GM19397 (cell line): ENCODE data around the gene AEBP2.

Source experiments
- ATAC-seq: cut with Tn5 transposase; IDR thresholded peaks from one replicate; pipeline ENCODE4 v1.9.1; 2021; ENCODE audit warnings: mild to moderate bottlenecking, moderate library complexity; ENCODE audit not compliant: unreplicated experiment

The AEBP2 gene

GRCh38 chr12:19496219-19496878 lies 57.1 kb downstream of the AEBP2 start:
- ATAC-seq, result no peak

DNA sequence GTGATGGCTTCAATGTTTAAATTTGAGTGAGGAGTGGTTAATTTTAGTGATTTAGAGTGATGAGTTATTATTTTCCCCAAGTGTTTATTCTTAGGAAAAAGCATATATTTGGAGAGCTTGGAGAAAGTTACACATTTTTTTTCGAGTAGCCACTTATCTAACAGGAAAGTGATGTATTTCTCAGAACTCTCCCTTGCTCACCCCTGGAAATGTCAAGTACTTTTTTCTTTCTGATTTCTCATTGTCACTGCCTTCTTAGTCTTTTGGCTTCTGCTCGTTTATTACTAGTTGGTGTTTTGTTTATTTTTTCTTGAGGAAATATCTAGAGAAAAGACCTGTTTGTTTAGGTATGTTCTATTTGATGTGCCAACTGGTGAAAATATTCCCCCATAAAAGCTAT lies 58.8 kb downstream of the AEBP2 start:
- ATAC-seq, result no peak

GRCh38 chr12:19499030-19499429 lies 59.7 kb downstream of the AEBP2 start:
- ATAC-seq, result no peak

- ATAC-seq, result no peak
These were observed 67.2 kb downstream of the AEBP2 start for GRCh38 chr12:19506497-19506896.

DNA sequence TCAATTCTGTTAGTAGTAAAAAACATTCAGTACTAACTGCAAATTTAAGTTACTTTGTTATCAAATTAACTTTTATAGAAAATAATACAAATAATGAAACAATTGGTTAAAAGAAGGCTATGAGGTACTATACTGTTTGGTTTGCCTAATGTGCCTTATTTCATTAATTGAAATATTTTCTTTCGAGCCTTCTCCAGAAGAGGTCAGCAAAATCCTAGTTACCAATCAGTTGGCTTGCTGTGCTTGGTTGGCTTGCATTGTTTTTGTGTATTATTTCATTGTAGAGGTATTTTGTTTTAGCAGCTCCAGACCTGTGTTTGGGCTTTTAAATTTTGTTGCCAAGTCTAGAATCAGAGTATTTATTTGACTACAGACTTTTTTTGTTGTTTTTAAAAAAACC lies 68.5 kb downstream of the AEBP2 start:
- ATAC-seq, result no peak

DNA sequence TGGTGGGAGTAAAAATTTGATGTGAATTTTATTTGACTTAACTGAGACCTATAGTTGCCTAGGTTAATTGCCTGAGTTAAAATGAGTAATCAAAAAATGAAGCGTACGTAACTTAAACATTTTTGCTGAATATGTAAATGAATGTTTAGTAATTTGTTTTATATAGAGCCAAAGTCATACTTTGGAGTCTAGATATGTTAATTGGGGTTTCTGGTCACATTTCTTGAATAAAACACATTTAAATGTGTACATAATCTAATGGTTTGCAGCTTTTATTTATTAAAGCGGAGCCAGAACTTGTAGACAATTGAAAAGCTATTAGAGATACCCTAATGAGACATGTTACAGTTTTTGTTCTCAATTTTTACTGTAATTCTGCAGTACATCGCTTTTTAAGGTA lies 71.2 kb downstream of the AEBP2 start:
- ATAC-seq, result no peak

- no peak for ATAC-seq
These were observed 75.9 kb downstream of the AEBP2 start for GRCh38 chr12:19515179-19515578.

GRCh38 chr12:19517583-19517982 lies 78.3 kb downstream of the AEBP2 start:
- ATAC-seq, result no peak

- no peak for ATAC-seq
These were observed 78.9 kb downstream of the AEBP2 start for GRCh38 chr12:19518209-19518608.

DNA sequence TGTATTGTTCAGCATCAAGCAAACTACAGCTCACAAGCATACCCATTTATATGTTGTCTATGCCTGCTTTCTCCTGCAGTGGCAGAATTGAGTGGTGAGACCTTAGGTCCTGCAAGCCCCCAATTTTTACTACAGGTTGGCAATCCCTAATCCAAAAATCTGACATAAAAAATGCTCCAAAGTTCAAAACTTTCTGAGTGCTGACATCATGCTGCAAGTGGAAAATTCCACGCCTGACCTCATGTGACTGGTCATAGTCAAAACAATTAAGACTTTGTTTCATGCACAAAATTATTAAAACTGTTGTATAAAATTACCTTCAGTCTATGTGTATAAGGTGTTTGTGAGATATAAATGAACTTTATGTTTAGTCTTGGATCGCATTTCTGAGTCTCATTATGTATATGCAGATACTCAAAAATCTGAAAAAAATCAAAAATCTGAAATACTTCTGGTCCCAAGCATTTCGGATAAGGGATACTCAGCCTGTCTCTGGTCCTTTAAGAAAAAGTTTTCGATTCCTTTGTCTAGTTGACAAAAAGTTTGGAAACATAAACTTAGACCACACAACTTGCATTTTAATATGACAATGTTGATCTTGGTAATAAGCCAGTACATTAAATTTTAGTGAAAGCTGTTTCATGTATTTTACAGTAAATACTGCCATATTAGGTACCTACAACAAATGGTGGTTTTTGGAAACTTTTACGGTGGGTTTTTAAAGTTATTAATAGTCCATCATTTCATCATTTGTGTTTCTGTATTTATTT lies 81.5 kb downstream of the AEBP2 start:
- no peak for ATAC-seq

- no peak for ATAC-seq
These were observed 86.0 kb downstream of the AEBP2 start for GRCh38 chr12:19525274-19525673.

GRCh38 chr12:19527866-19528265 lies 88.6 kb downstream of the AEBP2 start:
- no peak for ATAC-seq

DNA sequence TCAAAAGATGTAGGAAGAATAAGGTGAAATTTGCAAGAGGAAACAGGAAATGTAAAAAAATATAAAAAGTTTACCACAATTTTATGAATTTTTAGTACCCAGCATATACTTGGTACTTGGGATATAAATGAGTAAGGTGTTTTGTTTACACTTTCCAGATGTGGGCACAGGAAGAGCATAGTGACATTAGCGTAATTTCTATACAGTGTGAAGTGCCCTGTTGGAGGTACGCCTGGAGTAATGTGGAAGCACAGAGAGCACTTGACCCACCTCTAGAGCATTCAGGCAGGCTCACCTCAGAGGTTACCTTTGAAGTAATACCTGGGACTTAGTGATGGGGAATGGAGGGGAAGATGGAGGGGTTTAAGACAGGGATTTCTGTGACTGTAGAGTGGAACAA lies 89.5 kb downstream of the AEBP2 start:
- no peak for ATAC-seq

GRCh38 chr12:19529951-19530636 lies 90.8 kb downstream of the AEBP2 start:
- ATAC-seq, result no peak

DNA sequence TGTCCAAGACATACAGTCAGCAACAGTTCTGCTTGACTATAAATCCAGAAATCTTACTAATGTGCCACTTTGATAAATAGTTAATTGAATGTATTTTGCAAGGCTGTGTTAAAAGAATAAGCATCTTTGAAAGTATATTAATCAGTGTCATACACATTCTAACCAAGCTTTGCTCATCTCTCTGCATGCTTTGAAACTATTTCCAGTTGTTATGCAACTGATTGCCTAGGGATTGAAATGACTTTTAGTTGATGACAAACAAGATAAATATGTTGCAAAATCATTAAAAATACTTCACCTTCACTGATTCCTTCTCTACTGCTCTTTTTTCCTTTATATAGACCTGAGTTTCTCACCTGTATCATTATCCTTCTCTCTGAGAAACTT lies 91.3 kb downstream of the AEBP2 start:
- ATAC-seq, result no peak

DNA sequence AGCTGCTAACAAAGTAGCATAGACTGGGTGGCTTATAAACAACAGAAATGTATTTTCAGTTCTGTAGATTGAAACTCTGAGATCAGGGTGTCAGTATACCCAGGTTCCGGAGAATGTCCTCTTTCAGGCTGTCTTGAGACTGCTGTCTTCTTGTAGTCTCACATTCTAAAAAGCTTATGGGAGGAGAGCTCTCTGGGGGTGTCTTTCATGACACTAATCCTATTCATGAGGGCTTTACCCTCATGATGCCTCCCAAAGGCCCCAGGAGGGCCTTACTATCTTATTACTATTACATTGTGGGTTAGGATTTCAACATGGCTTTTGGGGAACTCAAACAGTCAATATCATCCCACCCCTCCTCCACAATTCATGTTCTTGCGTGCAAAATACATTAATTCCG lies 94.3 kb downstream of the AEBP2 start:
- ATAC-seq, result no peak

- no peak for ATAC-seq
These were observed 99.8 kb downstream of the AEBP2 start for GRCh38 chr12:19539071-19539470.

DNA sequence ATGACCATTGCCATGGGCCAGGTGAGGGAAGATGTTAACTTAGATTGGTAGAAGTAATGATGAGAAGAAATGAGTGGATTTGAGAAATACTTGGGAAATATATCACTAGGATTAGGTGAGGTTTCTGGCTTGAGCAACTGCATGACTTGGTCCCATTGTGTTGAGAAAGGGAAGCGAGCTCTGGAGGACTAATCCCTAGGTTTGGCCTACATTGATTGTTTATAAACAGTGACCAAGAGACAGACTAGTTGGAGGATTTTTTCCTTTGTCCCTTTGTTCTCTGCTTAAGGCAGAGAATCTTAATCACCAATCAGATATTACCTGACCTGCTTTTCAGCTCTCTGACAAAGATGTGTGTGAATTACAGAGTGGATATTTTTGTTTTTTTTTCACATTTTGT lies 100.5 kb downstream of the AEBP2 start:
- ATAC-seq, result no peak

- ATAC-seq, result no peak
These were observed 103.3 kb downstream of the AEBP2 start for GRCh38 chr12:19542606-19543005.

DNA sequence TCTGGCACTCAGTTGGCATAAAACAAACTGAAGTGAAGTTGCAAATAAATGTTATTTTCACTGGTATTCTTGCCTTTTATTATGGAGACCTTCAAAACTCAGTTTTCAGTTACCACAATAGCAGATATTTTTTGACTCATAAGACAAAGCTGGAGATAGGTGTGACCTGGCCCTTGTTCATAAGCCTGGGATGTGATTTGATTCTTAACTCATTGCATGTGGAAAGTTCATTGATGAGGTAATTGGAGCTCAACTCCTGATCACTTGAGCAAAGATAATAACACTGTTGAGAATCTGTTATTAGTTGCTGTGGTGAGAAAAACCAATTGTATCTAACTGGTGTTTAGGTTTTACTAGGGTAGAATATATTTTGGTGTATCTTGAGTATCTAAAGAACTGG lies 105.1 kb downstream of the AEBP2 start:
- no peak for ATAC-seq

- no peak for ATAC-seq
These were observed 106.0 kb downstream of the AEBP2 start for GRCh38 chr12:19545301-19545700.

DNA sequence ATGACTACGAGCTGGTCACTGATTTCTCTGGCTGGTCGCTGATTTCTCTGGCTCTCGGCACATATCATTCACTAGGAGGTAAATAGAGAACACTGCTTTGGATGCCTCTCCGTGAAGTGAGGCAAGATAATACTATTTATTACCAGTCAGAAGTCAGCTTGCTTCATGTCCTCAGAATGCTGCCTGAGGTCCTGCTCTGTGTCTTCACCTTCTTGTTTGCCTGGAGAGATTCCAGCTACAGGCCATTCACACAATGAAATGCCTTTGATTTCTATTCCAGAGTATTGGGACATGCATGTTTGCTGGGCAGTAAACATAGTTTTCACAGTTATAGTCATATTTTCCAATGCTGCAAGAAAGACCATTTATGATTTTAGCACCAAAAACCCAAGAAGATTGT lies 106.7 kb downstream of the AEBP2 start:
- no peak for ATAC-seq
